HepG2 (cell line): Measurements from ENCODE around the gene URGCP. TPM values are rescaled to one million over a fixed set of nuclear protein-coding genes. Genes with fewer than 3 reads are reported as not detected.

Experiments
- AKAP8 ChIP-seq: sonication (generic); formaldehyde crosslinking; IDR thresholded peaks from 2 replicates; pipeline ENCODE4 v1.5.1; 2020; ENCODE audit warnings: mild to moderate bottlenecking, missing genetic modification reagents
- CBFB ChIP-seq: sonication (generic); formaldehyde crosslinking; IDR thresholded peaks from 2 replicates; pipeline ENCODE4 v1.4.0; 2020; ENCODE audit warnings: missing genetic modification reagents
- FLYWCH1 ChIP-seq: sonication (generic); formaldehyde crosslinking; IDR thresholded peaks from 2 replicates; pipeline ENCODE4 v1.8.1; 2023; ENCODE audit warnings: mild to moderate bottlenecking, missing genetic modification reagents
- HIVEP1 ChIP-seq: sonication (generic); formaldehyde crosslinking; IDR thresholded peaks from 2 replicates; pipeline ENCODE4 v1.4.0; 2020; ENCODE audit warnings: mild to moderate bottlenecking, missing genetic modification reagents
- IRF2 ChIP-seq: IDR thresholded peaks from 2 replicates; pipeline ENCODE4 v1.6.1; 2018; ENCODE audit warnings: missing genetic modification reagents, missing compliant biosample characterization
- ISX ChIP-seq: sonication (generic); formaldehyde crosslinking; conservative IDR thresholded peaks from 2 replicates; pipeline ENCODE4 v1.5.0; 2020; ENCODE audit warnings: missing genetic modification reagents
- JARID2 ChIP-seq: sonication (generic); formaldehyde crosslinking; IDR thresholded peaks from 2 replicates; pipeline ENCODE4 v1.8.1; 2023; ENCODE audit warnings: missing genetic modification reagents, inconsistent platforms; ENCODE audit not compliant: insufficient replicate concordance
- KMT2A ChIP-seq: sonication (generic); formaldehyde crosslinking; IDR thresholded peaks from 2 replicates; pipeline ENCODE4 v1.4.0; 2020; ENCODE audit warnings: missing genetic modification reagents
- MTA1 ChIP-seq: sonication (generic); formaldehyde crosslinking; IDR thresholded peaks from 2 replicates; pipeline ENCODE4 v1.4.0; 2020; ENCODE audit warnings: missing genetic modification reagents, mild to moderate bottlenecking, borderline replicate concordance
- NAIF1 ChIP-seq: sonication (generic); formaldehyde crosslinking; IDR thresholded peaks from 2 replicates; pipeline ENCODE4 v1.5.0; 2020; ENCODE audit warnings: mild to moderate bottlenecking, missing genetic modification reagents, borderline replicate concordance
- NCOA1 ChIP-seq: sonication (generic); formaldehyde crosslinking; IDR thresholded peaks from 2 replicates; pipeline ENCODE4 v1.9.0; 2021; ENCODE audit warnings: missing genetic modification reagents
- NFIB ChIP-seq: sonication (generic); formaldehyde crosslinking; IDR thresholded peaks from 2 replicates; pipeline ENCODE4 v1.9.0; 2021; ENCODE audit warnings: missing genetic modification reagents, mild to moderate bottlenecking, borderline replicate concordance
- NFKBIZ ChIP-seq: IDR thresholded peaks from 2 replicates; pipeline ENCODE4 v1.6.1; 2018; ENCODE audit warnings: missing genetic modification reagents, missing compliant biosample characterization
- PHF5A ChIP-seq: IDR thresholded peaks from one replicate; pipeline ENCODE4 v1.6.1; 2018; ENCODE audit warnings: low read depth, missing genetic modification reagents; ENCODE audit not compliant: unreplicated experiment
- SNAI1 ChIP-seq: sonication (generic); formaldehyde crosslinking; IDR thresholded peaks from 2 replicates; pipeline ENCODE4 v1.5.0; 2020; ENCODE audit warnings: mild to moderate bottlenecking, missing genetic modification reagents, borderline replicate concordance
- ZNF33A ChIP-seq: sonication (generic); formaldehyde crosslinking; IDR thresholded peaks from 2 replicates; pipeline ENCODE4 v1.5.1; 2020; ENCODE audit warnings: missing genetic modification reagents, mild to moderate bottlenecking, moderate library complexity, borderline replicate concordance
- ZNF350 ChIP-seq: sonication (generic); formaldehyde crosslinking; IDR thresholded peaks from 2 replicates; pipeline ENCODE4 v1.4.0; 2020; ENCODE audit warnings: mild to moderate bottlenecking, low read depth, missing genetic modification reagents, borderline replicate concordance
- ZNF432 ChIP-seq: sonication (generic); formaldehyde crosslinking; IDR thresholded peaks from 2 replicates; pipeline ENCODE4 v1.5.0; 2020; ENCODE audit warnings: missing genetic modification reagents, mild to moderate bottlenecking, borderline replicate concordance
- ZNF441 ChIP-seq: sonication (generic); formaldehyde crosslinking; IDR thresholded peaks from 2 replicates; pipeline ENCODE4 v1.7.0; 2021; ENCODE audit warnings: missing genetic modification reagents, borderline replicate concordance
- ZNF446 ChIP-seq: sonication (generic); formaldehyde crosslinking; IDR thresholded peaks from 2 replicates; pipeline ENCODE4 v1.5.0; 2020; ENCODE audit warnings: mild to moderate bottlenecking, missing genetic modification reagents
- ZNF567 ChIP-seq: sonication (generic); formaldehyde crosslinking; IDR thresholded peaks from 2 replicates; pipeline ENCODE4 v1.8.1; 2023; ENCODE audit warnings: mild to moderate bottlenecking, missing genetic modification reagents, borderline replicate concordance
- ZNF670 ChIP-seq: sonication (generic); formaldehyde crosslinking; IDR thresholded peaks from 2 replicates; pipeline ENCODE4 v1.8.0; 2022; ENCODE audit warnings: mild to moderate bottlenecking, missing genetic modification reagents, borderline replicate concordance
- ZNF720 ChIP-seq: sonication (generic); formaldehyde crosslinking; IDR thresholded peaks from 2 replicates; pipeline ENCODE4 v1.4.0; 2020; ENCODE audit warnings: missing genetic modification reagents
- ZNF737 ChIP-seq: sonication (generic); formaldehyde crosslinking; IDR thresholded peaks from 2 replicates; pipeline ENCODE4 v1.5.0; 2020; ENCODE audit warnings: missing genetic modification reagents, mild to moderate bottlenecking, borderline replicate concordance
- polyA plus RNA-seq, 8 experiments: library from polyadenylated mRNA; depleted of rRNA in 3 of 8; stranded (reverse) in 7 of 8; unstranded in 1 of 8; fragments of >200 nt; fragmentation: Illumina TruSeq in 4 of 8; extraction: Trizol in 4 of 8; gene quantifications; 2 replicates each; pipeline versions ENCODE4 v1.2.1 to v1.2.3, GENCODE V29; 2011 to 2016; ENCODE audit warnings: low read depth in 4 of 8, missing spikeins in 1 of 8, mixed read lengths in 1 of 8; ENCODE audit not compliant: insufficient read depth in 1 of 8
- total RNA-seq, 5 experiments: library from RNA; depleted of rRNA; stranded (reverse); fragments of >200 nt; fragmentation: Illumina TruSeq; extraction: Trizol; gene quantifications; 2 replicates each; pipeline ENCODE4 v1.2.3, GENCODE V29; 2016; ENCODE audit warnings: low read depth in 1 of 5
- TF ChIP-seq, protein P1 (sequence below): sonication (generic); formaldehyde crosslinking; IDR thresholded peaks from 2 replicates; pipeline ENCODE4 v1.8.1; 2023; ENCODE audit warnings: mild to moderate bottlenecking, missing genetic modification reagents
- TF ChIP-seq, protein P2 (sequence below): sonication (generic); formaldehyde crosslinking; IDR thresholded peaks from 2 replicates; pipeline ENCODE4 v1.8.1; 2023; ENCODE audit warnings: missing genetic modification reagents, inconsistent platforms, borderline replicate concordance
- TF ChIP-seq, protein P3 (sequence below): sonication (generic); formaldehyde crosslinking; IDR thresholded peaks from 2 replicates; pipeline ENCODE4 v1.5.0; 2020; ENCODE audit warnings: missing genetic modification reagents

The URGCP gene
- total and polyA plus RNA-seq, 2 of the 13 experiments (the other 11 are each of a cell fraction or from before 2014, with no cell fraction given) = 22.3 to 25.8 TPM

DNA sequence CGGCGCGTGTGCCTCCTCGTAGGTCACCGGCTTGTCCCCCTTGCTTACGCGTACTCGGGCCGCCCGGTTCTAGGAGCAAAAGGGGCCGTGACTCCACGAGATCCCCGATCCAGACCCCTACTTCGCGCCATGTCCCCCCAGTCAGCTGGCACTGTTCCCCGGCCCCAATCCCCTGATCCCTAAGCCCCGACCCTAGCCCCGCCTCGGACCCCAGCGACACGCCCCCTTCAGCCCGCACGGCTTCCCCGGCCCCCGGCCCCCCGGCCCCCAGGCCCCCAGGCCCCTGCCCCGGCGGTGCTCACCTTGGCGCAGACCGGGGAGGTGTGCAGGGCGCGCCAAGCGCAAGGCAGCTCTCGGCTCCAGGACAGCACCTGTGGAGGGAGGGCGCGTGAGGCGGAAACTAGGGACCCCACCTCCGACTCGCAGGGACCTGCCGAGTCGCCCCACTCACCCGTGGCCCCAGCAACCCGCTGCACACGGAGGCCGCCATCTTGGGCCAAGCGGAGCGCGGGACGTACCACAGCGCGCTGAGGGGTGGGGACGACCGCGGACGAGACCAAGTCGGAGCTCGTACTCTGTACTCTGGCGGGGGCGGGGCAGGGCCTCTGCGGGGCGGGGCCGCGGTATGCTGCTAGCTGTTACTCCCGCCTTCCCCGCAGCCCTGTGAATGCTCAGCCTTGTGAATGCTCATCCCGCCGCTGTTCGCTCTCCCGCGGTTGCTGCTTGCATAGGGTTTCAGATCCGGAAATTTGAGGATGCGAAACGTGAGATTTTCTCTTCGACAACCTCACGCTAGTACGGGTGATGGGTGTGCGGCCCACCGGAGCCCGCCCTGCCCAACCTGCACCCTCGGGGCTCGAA lies 37.2 kb downstream of the URGCP start, which contains the start of gene MRPS24 (continued):
- TF ChIP-seq, protein P1, sequence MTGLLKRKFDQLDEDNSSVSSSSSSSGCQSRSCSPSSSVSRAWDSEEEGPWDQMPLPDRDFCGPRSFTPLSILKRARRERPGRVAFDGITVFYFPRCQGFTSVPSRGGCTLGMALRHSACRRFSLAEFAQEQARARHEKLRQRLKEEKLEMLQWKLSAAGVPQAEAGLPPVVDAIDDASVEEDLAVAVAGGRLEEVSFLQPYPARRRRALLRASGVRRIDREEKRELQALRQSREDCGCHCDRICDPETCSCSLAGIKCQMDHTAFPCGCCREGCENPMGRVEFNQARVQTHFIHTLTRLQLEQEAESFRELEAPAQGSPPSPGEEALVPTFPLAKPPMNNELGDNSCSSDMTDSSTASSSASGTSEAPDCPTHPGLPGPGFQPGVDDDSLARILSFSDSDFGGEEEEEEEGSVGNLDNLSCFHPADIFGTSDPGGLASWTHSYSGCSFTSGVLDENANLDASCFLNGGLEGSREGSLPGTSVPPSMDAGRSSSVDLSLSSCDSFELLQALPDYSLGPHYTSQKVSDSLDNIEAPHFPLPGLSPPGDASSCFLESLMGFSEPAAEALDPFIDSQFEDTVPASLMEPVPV (CRISPR knock-in tag) = no peak; the same call in none of the 2 replicates
- TF ChIP-seq ZNF446 (CRISPR knock-in tag) (no peak), ZNF33A (no peak), ZNF350 (CRISPR knock-in tag) (peak; percentile 73), FLYWCH1 (CRISPR knock-in tag) (no peak), JARID2 (CRISPR knock-in tag) (no peak), PHF5A (peak; percentile 70), MTA1 (CRISPR knock-in tag) (no peak), IRF2 (peak; percentile 52; the same call in 1 of the 2 replicates), AKAP8 (no peak), ZNF441 (CRISPR knock-in tag) (no peak), ZNF432 (no peak), NFIB (no peak), ZNF737 (no peak), ZNF567 (CRISPR knock-in tag) (no peak), NCOA1 (CRISPR knock-in tag) (no peak), ISX (CRISPR knock-in tag) (no peak), NFKBIZ (no peak), CBFB (CRISPR knock-in tag) (peak; percentile 90), HIVEP1 (CRISPR knock-in tag) (peak; percentile 39; the same call in 1 of the 2 replicates), KMT2A (CRISPR knock-in tag) (peak; percentile 52; the same call in 1 of the 2 replicates), ZNF670 (CRISPR knock-in tag) (0 out of 2 replicates have a peak, but pooled peaks have one; percentile 66), SNAI1 (CRISPR knock-in tag) (0 out of 2 replicates have a peak, but pooled peaks have one; percentile 27), ZNF720 (CRISPR knock-in tag) (no peak), NAIF1 (CRISPR knock-in tag) (no peak)
- TF ChIP-seq, protein P2, sequence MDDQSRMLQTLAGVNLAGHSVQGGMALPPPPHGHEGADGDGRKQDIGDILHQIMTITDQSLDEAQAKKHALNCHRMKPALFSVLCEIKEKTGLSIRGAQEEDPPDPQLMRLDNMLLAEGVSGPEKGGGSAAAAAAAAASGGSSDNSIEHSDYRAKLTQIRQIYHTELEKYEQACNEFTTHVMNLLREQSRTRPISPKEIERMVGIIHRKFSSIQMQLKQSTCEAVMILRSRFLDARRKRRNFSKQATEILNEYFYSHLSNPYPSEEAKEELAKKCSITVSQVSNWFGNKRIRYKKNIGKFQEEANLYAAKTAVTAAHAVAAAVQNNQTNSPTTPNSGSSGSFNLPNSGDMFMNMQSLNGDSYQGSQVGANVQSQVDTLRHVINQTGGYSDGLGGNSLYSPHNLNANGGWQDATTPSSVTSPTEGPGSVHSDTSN (CRISPR knock-in tag) = no peak
- TF ChIP-seq, protein P3, sequence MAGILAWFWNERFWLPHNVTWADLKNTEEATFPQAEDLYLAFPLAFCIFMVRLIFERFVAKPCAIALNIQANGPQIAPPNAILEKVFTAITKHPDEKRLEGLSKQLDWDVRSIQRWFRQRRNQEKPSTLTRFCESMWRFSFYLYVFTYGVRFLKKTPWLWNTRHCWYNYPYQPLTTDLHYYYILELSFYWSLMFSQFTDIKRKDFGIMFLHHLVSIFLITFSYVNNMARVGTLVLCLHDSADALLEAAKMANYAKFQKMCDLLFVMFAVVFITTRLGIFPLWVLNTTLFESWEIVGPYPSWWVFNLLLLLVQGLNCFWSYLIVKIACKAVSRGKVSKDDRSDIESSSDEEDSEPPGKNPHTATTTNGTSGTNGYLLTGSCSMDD = no peak
